Esophagus (tissue), 2 donors: ENCODE results near the gene ENC1. TPM values are rescaled to one million over a fixed set of nuclear protein-coding genes. Genes with fewer than 3 reads are reported as not detected.

ENCODE experiments used
- H3K27ac ChIP-seq, 2 donors: one replicate each; pipeline ENCODE4 v1.5.1; 2013; ENCODE audit warnings: low read depth in 2 of 2, mild to moderate bottlenecking in 2 of 2, inconsistent platforms in 1 of 2, low read length in 1 of 2, moderate library complexity in 1 of 2
- H3K27me3 ChIP-seq, 2 donors: one replicate each; pipeline ENCODE4 v1.6.1; 2013; ENCODE audit warnings: low read length in 2 of 2, control low read depth in 1 of 2, mild to moderate bottlenecking in 1 of 2; ENCODE audit not compliant: insufficient read depth in 2 of 2, control insufficient read depth in 1 of 2
- H3K36me3 ChIP-seq, 2 donors: one replicate each; pipeline ENCODE4 v1.6.1; 2013; ENCODE audit warnings: low read length in 1 of 2; ENCODE audit not compliant: control insufficient read depth in 2 of 2, insufficient read depth in 2 of 2
- H3K4me1 ChIP-seq, 2 donors: one replicate each; pipeline ENCODE4 v1.6.1; 2013; ENCODE audit warnings: low read length in 1 of 2; ENCODE audit not compliant: control insufficient read depth in 2 of 2, insufficient read depth in 2 of 2
- H3K4me3 ChIP-seq, 2 donors: one replicate each; pipeline ENCODE4 v1.5.1; 2013; ENCODE audit warnings: low read length in 2 of 2, mild to moderate bottlenecking in 2 of 2, low read depth in 1 of 2, moderate library complexity in 1 of 2
- H3K9me3 ChIP-seq, 2 donors: one replicate each; pipeline ENCODE4 v1.6.1; 2013; ENCODE audit warnings: mild to moderate bottlenecking in 2 of 2, low read depth in 1 of 2, low read length in 1 of 2, moderate library complexity in 1 of 2; ENCODE audit not compliant: control insufficient read depth in 2 of 2, insufficient read depth in 1 of 2
- WGBS, 2 donors: extraction: QIAGEN DNeasy Blood & Tissue Kit; methylation state at CpG; one replicate each; pipeline ENCODE4 v1.1.7; 2013; 5-methylcytosine and 5-hydroxymethylcytosine counted together
- polyA plus RNA-seq, 2 donors: library from polyadenylated mRNA; stranded (reverse); fragments of 200-250 nt; gene quantifications; one replicate each; pipeline ENCODE4 v1.2.3, GENCODE V29; 2013
- donor health status: healthy with polysubstance abuse.
- donor health status: Bipolar disorder and iron deficiency.

The ENC1 gene
- polyA plus RNA-seq, 2 donors, result 1.4 to 2.0 TPM

GRCh38 chr5:74647096-74647495, 6.6 kb upstream of the ENC1 start:
- no peak overlapping the region for H3K27ac ChIP-seq
- 49 to 52% methylated on average over 1 of the region's 1 CpG for WGBS, 2 donors

GRCh38 chr5:74643111-74643562, 2.6 kb upstream of the ENC1 start:
- no peak overlapping the region for H3K4me3 ChIP-seq
- no peaks in the 10 kb centered on the region for H3K9me3 ChIP-seq
- no peaks in the 10 kb centered on the region for H3K36me3 ChIP-seq
- no peaks in the 10 kb centered on the region for H3K4me1 ChIP-seq
- H3K27me3 ChIP-seq, result no peaks in the 10 kb centered on the region
- 47 to 55% methylated on average over 4 of the region's 4 CpGs for WGBS, 2 donors
- peak overlapping the region in 1 of 2 donors; percentile 1 for H3K27ac ChIP-seq

More at GRCh38 chr5:74647096-74647495, 6.6 kb upstream of the ENC1 start:
- Histone ChIP-seq H3K27me3 (no peaks in the 10 kb centered on the region), H3K9me3 (no peaks in the 10 kb centered on the region), H3K4me3 (no peak overlapping the region), H3K36me3 (no peaks in the 10 kb centered on the region), H3K4me1 (no peaks in the 10 kb centered on the region)

- Histone ChIP-seq H3K4me1 (no peaks in the 10 kb centered on the region), H3K9me3 (no peaks in the 10 kb centered on the region)
These were observed 2.0 kb upstream of the ENC1 start for GRCh38 chr5:74642543-74642863.

GRCh38 chr5:74641735-74642542, 1.4 kb upstream of the ENC1 start:
- H3K4me3 ChIP-seq, result peak overlapping the region; percentile 75 to 78
- no peaks in the 10 kb centered on the region for H3K4me1 ChIP-seq

More at GRCh38 chr5:74642543-74642863, 2.0 kb upstream of the ENC1 start:
- Histone ChIP-seq H3K36me3 (no peaks in the 10 kb centered on the region), H3K27me3 (no peaks in the 10 kb centered on the region), H3K27ac (peak overlapping the region in 1 of 2 donors; percentile 3), H3K4me3 (no peak overlapping the region)
- 71 to 75% methylated on average over 6 of the region's 6 CpGs for WGBS, 2 donors

GRCh38 chr5:74640954-74641734, 616 bp upstream of the ENC1 start:
- H3K27me3 ChIP-seq, result no peaks in the 10 kb centered on the region
- H3K27ac ChIP-seq, result peak overlapping the region; percentile 72 to 91
- H3K4me3 ChIP-seq, result peak overlapping the region; percentile 75 to 78
- no peaks in the 10 kb centered on the region for H3K9me3 ChIP-seq
- peaks cover 0 to under 1% of the 10 kb centered on the region in 2 donors for H3K36me3 ChIP-seq
- H3K4me1 ChIP-seq, result peaks cover under 1 to 1% of the 10 kb centered on the region in 2 donors
- 1% methylated on average over 47 of the region's 47 CpGs for WGBS, 2 donors

More at GRCh38 chr5:74641735-74642542, 1.4 kb upstream of the ENC1 start:
- Histone ChIP-seq H3K36me3 (no peaks in the 10 kb centered on the region), H3K9me3 (no peaks in the 10 kb centered on the region), H3K27ac (peak overlapping the region; percentile 72 to 91), H3K27me3 (no peaks in the 10 kb centered on the region)
- 5 to 6% methylated on average over 28 of the region's 28 CpGs for WGBS, 2 donors

- no peaks in the 10 kb centered on the region for H3K9me3 ChIP-seq
- H3K27ac ChIP-seq, result peak overlapping the region; percentile 72 to 91
- peaks cover 0 to 7% of the 10 kb centered on the region in 2 donors for H3K36me3 ChIP-seq
- H3K4me1 ChIP-seq, result peaks cover 5 to 8% of the 10 kb centered on the region in 2 donors
- no peaks in the 10 kb centered on the region for H3K27me3 ChIP-seq
- H3K4me3 ChIP-seq, result peak overlapping the region; percentile 75 to 78
- 0% methylated on average over 57 of the region's 57 CpGs for WGBS, 2 donors
These were observed 600 bp downstream of the ENC1 start for GRCh38 chr5:74639807-74640449.

GRCh38 chr5:74638970-74639806, 1.3 kb downstream of the ENC1 start:
- Histone ChIP-seq H3K27me3 (no peaks in the 10 kb centered on the region), H3K27ac (peak overlapping the region in 1 of 2 donors; percentile 72), H3K9me3 (no peaks in the 10 kb centered on the region), H3K4me3 (peak overlapping the region; percentile 75 to 78), H3K4me1 (peaks cover 5 to 8% of the 10 kb centered on the region in 2 donors), H3K36me3 (peaks cover 0 to 9% of the 10 kb centered on the region in 2 donors)
- WGBS, 2 donors, result 9 to 14% methylated on average over 10 of the region's 10 CpGs

GRCh38 chr5:74638544-74638969, 2.0 kb downstream of the ENC1 start:
- H3K27me3 ChIP-seq, result no peaks in the 10 kb centered on the region
- H3K36me3 ChIP-seq, result peaks cover 0 to 9% of the 10 kb centered on the region in 2 donors
- peaks cover 5 to 8% of the 10 kb centered on the region in 2 donors for H3K4me1 ChIP-seq
- peak overlapping the region in 1 of 2 donors; percentile 78 for H3K4me3 ChIP-seq
- H3K27ac ChIP-seq, result no peak overlapping the region
- 74 to 85% methylated on average over 1 of the region's 1 CpG for WGBS, 2 donors
- H3K9me3 ChIP-seq, result no peaks in the 10 kb centered on the region
